ENCODE results near the gene ARMC3. TPM values are rescaled to one million over a fixed set of nuclear protein-coding genes. Genes with fewer than 3 reads are reported as not detected.
A peak's percentile ranks its signal among the peaks of the same experiment; 100 is the strongest.

ARMC3 gene
- total and polyA plus RNA-seq, 2 experiments from 2014 or later = 0.24 TPM; not detected in 1

DNA sequence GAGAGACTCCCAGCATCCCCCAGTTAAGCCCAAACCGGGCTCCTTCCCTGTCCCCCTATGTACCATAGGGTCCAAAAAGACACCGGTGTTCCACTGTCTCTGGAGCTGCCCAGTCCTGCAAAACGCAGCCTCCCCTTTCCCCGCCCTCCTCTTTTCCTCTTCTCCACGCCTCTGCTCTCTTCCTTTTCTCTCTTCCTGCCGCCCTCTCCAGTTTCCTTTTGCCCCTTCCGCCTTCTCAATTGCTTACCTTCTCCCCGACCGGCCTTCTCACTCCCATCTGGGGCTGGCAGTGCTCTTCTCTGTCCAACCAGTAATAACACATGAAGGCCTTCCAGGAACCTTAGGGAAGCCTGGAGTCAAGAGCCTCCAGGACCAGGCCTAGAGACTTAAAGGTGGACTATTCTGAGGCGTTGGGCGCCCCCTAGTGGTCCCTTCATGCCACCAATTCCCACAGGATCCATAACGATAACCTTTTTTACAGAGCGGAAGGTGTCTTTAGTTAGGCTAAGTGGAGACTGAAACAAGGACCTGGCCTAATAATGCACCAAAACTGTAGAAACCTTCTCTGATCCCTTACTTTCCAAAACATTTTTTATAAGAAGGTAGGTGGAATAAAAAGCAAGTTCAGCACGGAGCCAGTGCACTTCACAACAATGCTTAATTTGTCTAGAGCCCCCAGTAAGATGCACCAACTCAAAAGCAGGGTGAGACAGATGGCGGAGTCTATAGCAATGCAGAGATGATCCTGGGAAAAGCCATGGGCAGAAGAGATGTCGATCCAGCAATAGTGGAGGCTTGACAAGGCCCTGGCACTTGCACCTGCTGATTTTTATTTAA, 140.3 kb downstream of the ARMC3 start (continued):
- TF ChIP-seq, protein P1, sequence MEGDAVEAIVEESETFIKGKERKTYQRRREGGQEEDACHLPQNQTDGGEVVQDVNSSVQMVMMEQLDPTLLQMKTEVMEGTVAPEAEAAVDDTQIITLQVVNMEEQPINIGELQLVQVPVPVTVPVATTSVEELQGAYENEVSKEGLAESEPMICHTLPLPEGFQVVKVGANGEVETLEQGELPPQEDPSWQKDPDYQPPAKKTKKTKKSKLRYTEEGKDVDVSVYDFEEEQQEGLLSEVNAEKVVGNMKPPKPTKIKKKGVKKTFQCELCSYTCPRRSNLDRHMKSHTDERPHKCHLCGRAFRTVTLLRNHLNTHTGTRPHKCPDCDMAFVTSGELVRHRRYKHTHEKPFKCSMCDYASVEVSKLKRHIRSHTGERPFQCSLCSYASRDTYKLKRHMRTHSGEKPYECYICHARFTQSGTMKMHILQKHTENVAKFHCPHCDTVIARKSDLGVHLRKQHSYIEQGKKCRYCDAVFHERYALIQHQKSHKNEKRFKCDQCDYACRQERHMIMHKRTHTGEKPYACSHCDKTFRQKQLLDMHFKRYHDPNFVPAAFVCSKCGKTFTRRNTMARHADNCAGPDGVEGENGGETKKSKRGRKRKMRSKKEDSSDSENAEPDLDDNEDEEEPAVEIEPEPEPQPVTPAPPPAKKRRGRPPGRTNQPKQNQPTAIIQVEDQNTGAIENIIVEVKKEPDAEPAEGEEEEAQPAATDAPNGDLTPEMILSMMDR (conservative IDR thresholded peaks at IDR 0.05; ENCODE audit: low read depth in 2 of 2) = peak; percentile 93 to 98
- no peak for TF ChIP-seq CREB1 (CRISPR knock-in tag; IDR thresholded peaks at IDR 0.05; ENCODE audit: low read depth)
- TF ChIP-seq, protein P2, sequence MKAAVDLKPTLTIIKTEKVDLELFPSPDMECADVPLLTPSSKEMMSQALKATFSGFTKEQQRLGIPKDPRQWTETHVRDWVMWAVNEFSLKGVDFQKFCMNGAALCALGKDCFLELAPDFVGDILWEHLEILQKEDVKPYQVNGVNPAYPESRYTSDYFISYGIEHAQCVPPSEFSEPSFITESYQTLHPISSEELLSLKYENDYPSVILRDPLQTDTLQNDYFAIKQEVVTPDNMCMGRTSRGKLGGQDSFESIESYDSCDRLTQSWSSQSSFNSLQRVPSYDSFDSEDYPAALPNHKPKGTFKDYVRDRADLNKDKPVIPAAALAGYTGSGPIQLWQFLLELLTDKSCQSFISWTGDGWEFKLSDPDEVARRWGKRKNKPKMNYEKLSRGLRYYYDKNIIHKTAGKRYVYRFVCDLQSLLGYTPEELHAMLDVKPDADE (IDR thresholded peaks at IDR 0.05) = no peak

DNA sequence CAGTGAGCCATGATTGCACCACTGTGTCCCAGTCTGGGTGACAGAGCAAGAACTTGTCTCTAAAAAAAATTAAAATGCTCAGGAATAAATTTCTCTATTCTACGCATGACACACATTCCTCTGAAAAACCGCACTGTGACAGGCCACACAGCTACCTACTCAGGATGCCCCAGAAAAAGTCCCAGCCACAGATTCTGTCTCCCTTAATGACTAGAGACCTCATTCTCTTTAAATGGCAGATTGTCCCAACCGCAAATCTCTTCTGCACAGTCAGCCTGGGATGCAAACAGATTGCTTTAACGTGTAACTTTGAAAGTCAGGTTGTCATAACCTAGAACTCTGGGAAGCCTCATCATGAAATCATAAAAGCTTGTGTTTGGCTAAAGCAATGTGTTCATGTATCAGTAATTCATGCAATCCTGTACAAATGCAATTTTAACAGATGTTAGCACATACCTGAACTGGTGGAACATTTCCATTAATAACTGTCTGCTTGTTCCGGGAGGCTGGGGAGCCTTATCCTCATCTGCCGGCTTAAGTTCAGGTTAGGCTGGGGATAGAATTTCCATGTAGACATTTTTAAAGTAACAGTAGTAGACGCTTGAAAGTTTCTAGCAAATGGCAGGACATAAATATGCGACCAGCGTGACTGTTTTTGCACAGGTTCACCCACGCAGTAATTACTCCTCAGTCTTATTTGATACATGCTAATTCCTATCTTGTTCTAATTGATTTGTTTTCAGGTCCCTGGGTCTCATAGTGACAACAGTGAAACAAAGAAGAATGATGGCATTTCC, 141.4 kb downstream of the ARMC3 start:
- H3K4me3 Mint-ChIP-seq = no peak overlapping the region
- H3K9me2 ChIP-seq (ENCODE audit: insufficient read depth) = no peaks in the 10 kb centered on the region
- no peak overlapping the region for H3K4me2 ChIP-seq
- H3K36me3 ChIP-seq (ENCODE audit: insufficient read depth) = no peaks in the 10 kb centered on the region
- H3K4me3 ChIP-seq = no peak overlapping the region
- no peaks in the 10 kb centered on the region for H3K36me3 Mint-ChIP-seq (ENCODE audit: low read depth)
- ATAC-seq (no peak), DNase-seq (ENCODE audit: low spot score) (no peak)
- H3K27ac ChIP-seq (ENCODE audit: low read depth) = no peak overlapping the region
- H3F3A ChIP-seq (replicated peaks; ENCODE audit: low read depth) = no peaks in the 10 kb centered on the region
- H3K4me1 ChIP-seq (ENCODE audit: insufficient read depth) = no peaks in the 10 kb centered on the region
- H3K27me3 Mint-ChIP-seq (ENCODE audit: insufficient read depth, low read depth, poor library complexity) = peaks cover 7% of the 10 kb centered on the region
- no peak overlapping the region for H3K27ac Mint-ChIP-seq
- H3K9me3 Mint-ChIP-seq = no peaks in the 10 kb centered on the region
- H4K20me1 ChIP-seq (replicated peaks; ENCODE audit: insufficient read depth) = no peaks in the 10 kb centered on the region
- H3K79me2 ChIP-seq (replicated peaks; ENCODE audit: insufficient read depth) = no peaks in the 10 kb centered on the region
- H3K4me1 Mint-ChIP-seq = 0 out of 3 replicates have a peak, but pooled peaks cover 3% of the 10 kb centered on the region
- no peaks in the 10 kb centered on the region for H3K27me3 ChIP-seq (ENCODE audit: insufficient read depth)
- TF ChIP-seq JUNB (IDR thresholded peaks at IDR 0.05; ENCODE audit: unreplicated experiment) (no peak), EZH2 (IDR thresholded peaks at IDR 0.05; ENCODE audit: low read depth, unreplicated experiment) (no peak), EZH2phosphoT487 (IDR thresholded peaks at IDR 0.05; ENCODE audit: unreplicated experiment) (no peak)
- TF ChIP-seq, protein P3, sequence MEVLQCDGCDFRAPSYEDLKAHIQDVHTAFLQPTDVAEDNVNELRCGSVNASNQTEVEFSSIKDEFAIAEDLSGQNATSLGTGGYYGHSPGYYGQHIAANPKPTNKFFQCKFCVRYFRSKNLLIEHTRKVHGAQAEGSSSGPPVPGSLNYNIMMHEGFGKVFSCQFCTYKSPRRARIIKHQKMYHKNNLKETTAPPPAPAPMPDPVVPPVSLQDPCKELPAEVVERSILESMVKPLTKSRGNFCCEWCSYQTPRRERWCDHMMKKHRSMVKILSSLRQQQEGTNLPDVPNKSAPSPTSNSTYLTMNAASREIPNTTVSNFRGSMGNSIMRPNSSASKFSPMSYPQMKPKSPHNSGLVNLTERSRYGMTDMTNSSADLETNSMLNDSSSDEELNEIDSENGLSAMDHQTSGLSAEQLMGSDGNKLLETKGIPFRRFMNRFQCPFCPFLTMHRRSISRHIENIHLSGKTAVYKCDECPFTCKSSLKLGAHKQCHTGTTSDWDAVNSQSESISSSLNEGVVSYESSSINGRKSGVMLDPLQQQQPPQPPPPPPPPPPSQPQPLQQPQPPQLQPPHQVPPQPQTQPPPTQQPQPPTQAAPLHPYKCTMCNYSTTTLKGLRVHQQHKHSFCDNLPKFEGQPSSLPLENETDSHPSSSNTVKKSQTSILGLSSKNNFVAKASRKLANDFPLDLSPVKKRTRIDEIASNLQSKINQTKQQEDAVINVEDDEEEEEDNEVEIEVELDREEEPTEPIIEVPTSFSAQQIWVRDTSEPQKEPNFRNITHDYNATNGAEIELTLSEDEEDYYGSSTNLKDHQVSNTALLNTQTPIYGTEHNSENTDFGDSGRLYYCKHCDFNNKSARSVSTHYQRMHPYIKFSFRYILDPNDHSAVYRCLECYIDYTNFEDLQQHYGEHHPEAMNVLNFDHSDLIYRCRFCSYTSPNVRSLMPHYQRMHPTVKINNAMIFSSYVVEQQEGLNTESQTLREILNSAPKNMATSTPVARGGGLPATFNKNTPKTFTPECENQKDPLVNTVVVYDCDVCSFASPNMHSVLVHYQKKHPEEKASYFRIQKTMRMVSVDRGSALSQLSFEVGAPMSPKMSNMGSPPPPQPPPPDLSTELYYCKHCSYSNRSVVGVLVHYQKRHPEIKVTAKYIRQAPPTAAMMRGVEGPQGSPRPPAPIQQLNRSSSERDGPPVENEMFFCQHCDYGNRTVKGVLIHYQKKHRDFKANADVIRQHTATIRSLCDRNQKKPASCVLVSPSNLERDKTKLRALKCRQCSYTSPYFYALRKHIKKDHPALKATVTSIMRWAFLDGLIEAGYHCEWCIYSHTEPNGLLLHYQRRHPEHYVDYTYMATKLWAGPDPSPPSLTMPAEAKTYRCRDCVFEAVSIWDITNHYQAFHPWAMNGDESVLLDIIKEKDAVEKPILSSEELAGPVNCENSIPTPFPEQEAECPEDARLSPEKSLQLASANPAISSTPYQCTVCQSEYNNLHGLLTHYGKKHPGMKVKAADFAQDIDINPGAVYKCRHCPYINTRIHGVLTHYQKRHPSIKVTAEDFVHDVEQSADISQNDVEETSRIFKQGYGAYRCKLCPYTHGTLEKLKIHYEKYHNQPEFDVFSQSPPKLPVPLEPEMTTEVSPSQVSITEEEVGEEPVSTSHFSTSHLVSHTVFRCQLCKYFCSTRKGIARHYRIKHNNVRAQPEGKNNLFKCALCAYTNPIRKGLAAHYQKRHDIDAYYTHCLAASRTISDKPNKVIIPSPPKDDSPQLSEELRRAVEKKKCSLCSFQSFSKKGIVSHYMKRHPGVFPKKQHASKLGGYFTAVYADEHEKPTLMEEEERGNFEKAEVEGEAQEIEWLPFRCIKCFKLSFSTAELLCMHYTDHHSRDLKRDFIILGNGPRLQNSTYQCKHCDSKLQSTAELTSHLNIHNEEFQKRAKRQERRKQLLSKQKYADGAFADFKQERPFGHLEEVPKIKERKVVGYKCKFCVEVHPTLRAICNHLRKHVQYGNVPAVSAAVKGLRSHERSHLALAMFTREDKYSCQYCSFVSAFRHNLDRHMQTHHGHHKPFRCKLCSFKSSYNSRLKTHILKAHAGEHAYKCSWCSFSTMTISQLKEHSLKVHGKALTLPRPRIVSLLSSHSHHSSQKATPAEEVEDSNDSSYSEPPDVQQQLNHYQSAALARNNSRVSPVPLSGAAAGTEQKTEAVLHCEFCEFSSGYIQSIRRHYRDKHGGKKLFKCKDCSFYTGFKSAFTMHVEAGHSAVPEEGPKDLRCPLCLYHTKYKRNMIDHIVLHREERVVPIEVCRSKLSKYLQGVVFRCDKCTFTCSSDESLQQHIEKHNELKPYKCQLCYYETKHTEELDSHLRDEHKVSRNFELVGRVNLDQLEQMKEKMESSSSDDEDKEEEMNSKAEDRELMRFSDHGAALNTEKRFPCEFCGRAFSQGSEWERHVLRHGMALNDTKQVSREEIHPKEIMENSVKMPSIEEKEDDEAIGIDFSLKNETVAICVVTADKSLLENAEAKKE (CRISPR knock-in tag; IDR thresholded peaks at IDR 0.05) = no peak
- TF ChIP-seq, protein P2 (IDR thresholded peaks at IDR 0.05) = no peak
- TF ChIP-seq, protein P1 (conservative IDR thresholded peaks at IDR 0.05; ENCODE audit: low read depth in 2 of 2) = no peak
- H2AFZ ChIP-seq = no peak overlapping the region

Data from GM23338 (cell line).